ENCODE results near the gene DCST1. TPM values are rescaled to one million over a fixed set of nuclear protein-coding genes. Genes with fewer than 3 reads are reported as not detected.

The DCST1 gene
- polyA plus RNA-seq, 2 of the 4 experiments (the other 2 are of a cell fraction): 0.06 TPM; not detected in 1

GRCh38 chr1:155050560-155051341, 17.1 kb downstream of the DCST1 start, which contains the start of gene ADAM15:
Gene ADAM15 (plus strand): TSS chr1:155051316. CDS start chr1:155051387, 71 bp downstream.
- POLR2A ChIA-PET: interaction anchor here (0.7 to 1.4 kb wide), 8 partner anchors 9 to 80 kb away, joined by 3 to 6 read pairs (median 4); partner anchors contain the start of gene SHC1
- CTCF ChIA-PET: interaction anchor here (0.7 to 27.3 kb wide), 12 partner anchors 11 to 446 kb away, joined by 3 to 350 read pairs (median 3); partner anchors contain the start of genes EFNA3, EFNA4 and KRTCAP2
- Histone ChIP-seq H3K4me1 (peaks cover 22% of the 10 kb centered on the region), H3K4me3 (peak within 1 kb of the TSS; percentile 94), H3K4me2 (peak within 1 kb of the TSS; percentile 97), H3K9me3 (no peaks in the 10 kb centered on the region), H3K27ac (peak within 1 kb of the TSS; percentile 93 to 94)
- FAIRE-seq (no peak), DNase-seq (ENCODE audit: low read depth in 1 of 2, low spot score in 1 of 2) (peak; percentile 84 to 90), ATAC-seq (peak; percentile 66 to 77)
- no peak for TF ChIP-seq KDM1A (IDR thresholded peaks at IDR 0.05; ENCODE audit: low read depth)
- peak; percentile 69 for TF ChIP-seq SMC3 (IDR thresholded peaks at IDR 0.05)
- no peak for TF ChIP-seq NPAS2 (CRISPR knock-in tag; IDR thresholded peaks at IDR 0.05; ENCODE audit: borderline replicate concordance)
- TF ChIP-seq ESRRA (IDR thresholded peaks at IDR 0.05; ENCODE audit: borderline replicate concordance, low read length): no peak
- no peak for TF ChIP-seq RFX5 (IDR thresholded peaks at IDR 0.05)
- TF ChIP-seq RNF2 (IDR thresholded peaks at IDR 0.05; ENCODE audit: borderline replicate concordance, low read depth): peak; percentile 86; the same call in 1 of the 2 replicates
- TF ChIP-seq BHLHE40 (IDR thresholded peaks at IDR 0.05; ENCODE audit: low read depth, low read length): peak; percentile 29; the same call in 1 of the 2 replicates
- no peak for TF ChIP-seq NFE2L2 (conservative IDR thresholded peaks at IDR 0.05; ENCODE audit: low read length)
- TF ChIP-seq NR3C1 (IDR thresholded peaks at IDR 0.05): no peak
- TF ChIP-seq JUNB (IDR thresholded peaks at IDR 0.05): no peak
- TF ChIP-seq E2F6 (IDR thresholded peaks at IDR 0.05; ENCODE audit: borderline replicate concordance, low read depth): peak; percentile 99
- peak; percentile 59; the same call in 1 of the 3 replicates for TF ChIP-seq BCL3 (IDR thresholded peaks at IDR 0.05)
- TF ChIP-seq EHMT2 (IDR thresholded peaks at IDR 0.05; ENCODE audit: low read depth): no peak
- TF ChIP-seq RCOR1 (IDR thresholded peaks at IDR 0.05; ENCODE audit: low read depth, low read length): no peak
- no peak for TF ChIP-seq HOXB13 (CRISPR knock-in tag; IDR thresholded peaks at IDR 0.05; ENCODE audit: low read depth)
- TF ChIP-seq EP300 (IDR thresholded peaks at IDR 0.05): no peak
- TF ChIP-seq SREBF2 (IDR thresholded peaks at IDR 0.05): no peak
- TF ChIP-seq CHD2 (IDR thresholded peaks at IDR 0.05; ENCODE audit: low read length, partially characterized antibody): no peak
- TF ChIP-seq HMGXB4 (CRISPR knock-in tag; IDR thresholded peaks at IDR 0.05; ENCODE audit: borderline replicate concordance): no peak
- 0 out of 5 replicates have a peak, but pooled peaks of 1 of the 2 experiments have one; percentile 16 for TF ChIP-seq JUN (IDR thresholded peaks at IDR 0.05)
- no peak for TF ChIP-seq RARB (CRISPR knock-in tag; IDR thresholded peaks at IDR 0.05)
- peak; percentile 54 to 60 for TF ChIP-seq RAD21 (conservative IDR thresholded peaks at IDR 0.05 in 1 of 2, IDR thresholded peaks at IDR 0.05 in 1 of 2)
- TF ChIP-seq USF2 (IDR thresholded peaks at IDR 0.05): peak; percentile 38
- peak; percentile 33 for TF ChIP-seq GATA3 (IDR thresholded peaks at IDR 0.05; ENCODE audit: borderline replicate concordance)
- TF ChIP-seq PBX3 (IDR thresholded peaks at IDR 0.05): peak; percentile 42; the same call in 1 of the 2 replicates
- no peak for TF ChIP-seq HDAC2 (IDR thresholded peaks at IDR 0.05)
- no peak for TF ChIP-seq CHD4 (IDR thresholded peaks at IDR 0.05; ENCODE audit: borderline replicate concordance)
- no peak for TF ChIP-seq ZSCAN20 (CRISPR knock-in tag; IDR thresholded peaks at IDR 0.05)
- 0 out of 2 replicates have a peak, but pooled peaks have one; percentile 31 for TF ChIP-seq MYC (IDR thresholded peaks at IDR 0.05; ENCODE audit: borderline replicate concordance, low read length)
- TF ChIP-seq POLR2A (IDR thresholded peaks at IDR 0.05; ENCODE audit: low read length): peak; percentile 64
- peak; percentile 97 for TF ChIP-seq MAX (IDR thresholded peaks at IDR 0.05)
- TF ChIP-seq CTCF (IDR thresholded peaks at IDR 0.05): peak; percentile 89
- WGBS (ENCODE audit: missing lambda C conversion rate): 2% methylated on average over 11 of the region's 99 CpGs

All from A549 (cell line).